Activated CD4-positive, CD25-positive, alpha-beta regulatory T cell treated with anti-CD3 and anti-CD28 coated beads, Interleukin-2, amount 50 U/mL, for 16 hours (primary cell): ENCODE results near the gene TRAPPC10.
"Not testable (repeated sequence)": the region's sequence is repeated elsewhere in the genome, so short reads cannot be mapped to it uniquely, and the experiment has no call there.

ENCODE experiments used
- DNase-seq: peaks from one replicate; pipeline ENCODE4 v3.0.0-alpha.2; 2020; ENCODE audit warnings: low read depth, low spot score

TRAPPC10 gene

GRCh38 chr21:44089001-44089911, 77.1 kb downstream of the TRAPPC10 start:
- DNase-seq, result peak; percentile 13

- DNase-seq, result no peak
Observed at GRCh38 chr21:44090325-44090724, 78.2 kb downstream of the TRAPPC10 start.

- DNase-seq, result no peak
Observed at GRCh38 chr21:44092211-44092610, 80.1 kb downstream of the TRAPPC10 start.

- DNase-seq, result no peak
Observed at GRCh38 chr21:44093761-44094160, 81.7 kb downstream of the TRAPPC10 start.

- DNase-seq, result no peak
Observed at GRCh38 chr21:44094832-44095231, 82.7 kb downstream of the TRAPPC10 start.

- not testable (repeated sequence) for DNase-seq
Observed at GRCh38 chr21:44098507-44098906, 86.4 kb downstream of the TRAPPC10 start.

DNA sequence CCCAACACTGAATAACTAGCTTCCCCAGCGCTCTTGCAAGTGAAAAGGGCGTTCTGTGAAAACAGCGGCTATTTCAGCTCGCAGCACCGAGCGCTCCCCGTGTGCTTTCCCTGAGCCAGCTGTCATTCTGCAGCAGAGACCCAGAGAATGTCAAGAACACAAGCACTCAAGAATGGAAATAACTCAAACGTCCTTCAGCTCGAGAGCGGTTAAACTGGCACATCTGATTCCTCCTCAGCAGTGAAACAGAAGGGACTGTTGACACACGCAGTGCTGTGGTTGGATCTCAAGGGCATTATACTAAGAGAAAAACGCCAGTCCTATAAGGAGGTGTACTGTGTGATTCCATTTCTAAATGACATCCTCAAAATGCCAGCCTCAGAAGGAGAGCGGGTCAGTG, 86.9 kb downstream of the TRAPPC10 start:
- not testable (repeated sequence) for DNase-seq

DNA sequence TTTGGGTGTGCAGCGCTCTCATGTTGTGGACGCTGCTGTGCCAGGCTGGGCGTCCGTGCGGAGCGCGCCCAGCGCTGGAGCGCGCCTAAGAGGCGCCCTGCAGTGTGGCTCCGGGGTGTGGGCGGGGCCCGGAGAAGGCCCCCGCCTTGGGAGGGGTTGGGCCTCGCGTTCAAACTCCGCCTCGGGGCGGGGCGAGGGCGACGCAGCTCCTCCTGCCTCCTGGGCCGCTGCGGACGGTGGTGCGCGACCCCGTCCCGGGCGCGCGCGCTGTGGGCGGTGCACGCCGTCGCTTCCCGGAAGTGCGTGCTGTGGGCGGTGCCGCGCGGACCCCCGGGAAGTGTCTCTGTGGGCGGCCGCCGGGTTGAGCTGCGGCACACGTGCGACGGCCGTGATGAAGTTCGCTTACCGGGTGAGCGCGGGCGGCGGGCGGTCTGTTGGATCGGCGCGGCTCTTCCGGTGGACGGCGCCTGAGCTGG, 95.0 kb downstream of the TRAPPC10 start, which contains the start of gene PWP2:
Gene PWP2, plus strand, starts transcription at position 374 of the 476 bp plus-strand sequence. Its CDS starts 18 bp downstream, at position 392.
- not testable (repeated sequence) for DNase-seq

DNA sequence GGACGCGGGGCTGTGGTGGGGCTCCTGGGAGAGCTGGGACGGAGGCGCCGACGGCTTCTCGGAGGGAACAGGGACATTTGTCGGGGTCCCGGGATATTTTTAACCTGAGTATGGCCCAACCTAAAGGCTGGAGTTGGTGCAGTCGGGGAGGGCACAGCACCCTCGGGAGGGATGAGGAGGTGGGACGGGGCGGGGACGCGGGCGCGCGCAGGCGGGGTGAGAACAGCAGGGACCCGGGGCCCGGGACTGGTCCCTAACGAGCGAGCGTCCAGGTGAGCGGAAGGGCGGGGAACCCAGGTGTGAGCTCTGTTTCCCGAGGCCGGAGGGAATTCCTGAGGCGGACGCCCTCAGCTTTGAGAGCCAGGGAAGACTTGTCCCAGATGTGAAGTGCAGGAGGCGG, 95.5 kb downstream of the TRAPPC10 start:
- not testable (repeated sequence) for DNase-seq

DNA sequence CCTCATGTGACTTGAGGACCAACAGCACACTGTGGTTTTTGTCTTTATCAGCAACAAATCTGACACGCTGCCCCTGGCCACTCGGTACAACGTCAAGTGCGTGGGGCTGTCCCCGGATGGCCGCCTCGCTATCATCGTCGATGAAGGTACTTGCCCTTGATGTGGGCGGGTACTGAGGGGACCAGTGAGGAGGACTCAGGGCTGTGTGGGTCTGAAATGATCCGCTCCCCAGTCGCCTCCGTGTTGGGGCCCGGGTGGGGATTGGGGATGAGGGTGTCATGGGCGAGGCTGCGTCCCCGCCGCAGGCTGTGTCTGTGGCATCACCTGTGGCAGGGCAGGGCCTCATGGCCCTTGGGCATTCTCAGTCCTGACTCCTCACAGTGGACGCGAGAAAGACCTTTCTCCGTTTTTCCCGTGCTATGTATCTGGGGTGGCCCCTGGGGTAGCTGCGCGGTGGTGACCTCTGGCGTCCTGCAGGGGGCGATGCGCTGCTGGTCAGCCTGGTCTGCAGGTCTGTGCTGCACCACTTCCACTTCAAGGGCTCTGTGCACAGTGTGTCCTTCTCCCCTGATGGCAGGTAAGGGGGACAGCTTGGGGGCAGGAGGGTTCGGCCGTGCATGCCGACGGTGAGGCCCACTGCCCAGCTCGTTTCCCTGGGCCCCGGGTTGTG, 101.7 kb downstream of the TRAPPC10 start:
- DNase-seq, result not testable (repeated sequence)

DNA sequence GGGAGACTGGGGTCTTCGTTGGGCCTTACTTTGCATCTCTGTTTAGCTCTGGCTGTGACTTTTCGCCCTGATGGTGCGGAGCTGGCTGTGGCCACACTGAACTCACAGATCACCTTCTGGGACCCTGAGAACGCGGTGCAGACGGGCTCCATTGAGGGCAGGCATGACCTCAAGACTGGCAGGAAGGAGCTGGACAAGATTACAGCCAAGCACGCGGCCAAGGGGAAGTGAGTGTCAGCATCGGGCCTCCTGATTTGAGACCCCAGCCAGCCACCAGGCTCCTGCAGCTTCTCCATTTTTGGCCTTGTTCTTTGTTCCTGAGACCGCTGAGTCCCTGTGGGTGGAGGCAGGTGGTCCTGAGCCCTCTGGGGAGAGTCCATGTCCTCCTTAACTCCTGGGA, 110.0 kb downstream of the TRAPPC10 start:
- not testable (repeated sequence) for DNase-seq

DNA sequence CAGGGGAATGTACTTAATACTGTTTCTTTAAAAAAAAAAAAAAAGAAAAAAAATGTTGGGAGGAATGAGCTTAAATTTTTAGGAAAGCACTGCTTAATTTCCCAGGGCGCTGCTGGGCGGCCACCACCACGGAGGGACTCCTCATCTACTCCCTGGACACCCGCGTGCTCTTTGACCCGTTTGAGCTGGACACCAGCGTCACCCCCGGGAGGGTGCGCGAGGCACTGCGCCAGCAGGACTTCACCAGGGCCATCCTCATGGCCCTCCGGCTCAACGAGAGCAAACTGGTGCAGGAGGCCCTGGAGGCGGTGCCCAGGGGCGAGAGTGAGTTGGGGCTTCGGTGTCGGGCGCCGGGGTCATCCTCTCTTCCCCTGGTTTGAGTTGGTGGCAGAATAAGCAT, 115.7 kb downstream of the TRAPPC10 start:
- not testable (repeated sequence) for DNase-seq

- DNase-seq, result not testable (repeated sequence)
Observed at GRCh38 chr21:44133715-44134057, 121.6 kb downstream of the TRAPPC10 start.

DNA sequence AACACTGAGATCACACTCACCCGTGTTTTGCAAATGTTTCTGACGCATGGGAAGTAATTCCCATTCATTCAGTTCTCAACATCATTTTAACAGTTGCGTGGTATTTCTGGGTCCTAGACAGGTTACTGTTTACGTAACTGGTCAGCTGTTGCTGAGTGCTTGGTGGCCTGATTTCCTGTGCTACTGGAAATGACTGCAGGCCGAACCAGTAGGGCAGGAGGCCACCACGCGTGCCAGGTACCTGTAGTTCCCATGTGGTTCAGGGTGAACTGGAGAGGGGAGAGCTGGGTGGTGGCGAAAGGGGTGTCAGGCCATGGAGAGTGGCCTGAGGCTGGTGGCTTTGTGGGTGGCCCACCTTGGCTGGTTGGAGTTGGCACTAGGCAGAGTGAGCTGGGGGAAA, 122.6 kb downstream of the TRAPPC10 start:
- not testable (repeated sequence) for DNase-seq

- not testable (repeated sequence) for DNase-seq
Observed at GRCh38 chr21:44138039-44138438, 125.9 kb downstream of the TRAPPC10 start.

DNA sequence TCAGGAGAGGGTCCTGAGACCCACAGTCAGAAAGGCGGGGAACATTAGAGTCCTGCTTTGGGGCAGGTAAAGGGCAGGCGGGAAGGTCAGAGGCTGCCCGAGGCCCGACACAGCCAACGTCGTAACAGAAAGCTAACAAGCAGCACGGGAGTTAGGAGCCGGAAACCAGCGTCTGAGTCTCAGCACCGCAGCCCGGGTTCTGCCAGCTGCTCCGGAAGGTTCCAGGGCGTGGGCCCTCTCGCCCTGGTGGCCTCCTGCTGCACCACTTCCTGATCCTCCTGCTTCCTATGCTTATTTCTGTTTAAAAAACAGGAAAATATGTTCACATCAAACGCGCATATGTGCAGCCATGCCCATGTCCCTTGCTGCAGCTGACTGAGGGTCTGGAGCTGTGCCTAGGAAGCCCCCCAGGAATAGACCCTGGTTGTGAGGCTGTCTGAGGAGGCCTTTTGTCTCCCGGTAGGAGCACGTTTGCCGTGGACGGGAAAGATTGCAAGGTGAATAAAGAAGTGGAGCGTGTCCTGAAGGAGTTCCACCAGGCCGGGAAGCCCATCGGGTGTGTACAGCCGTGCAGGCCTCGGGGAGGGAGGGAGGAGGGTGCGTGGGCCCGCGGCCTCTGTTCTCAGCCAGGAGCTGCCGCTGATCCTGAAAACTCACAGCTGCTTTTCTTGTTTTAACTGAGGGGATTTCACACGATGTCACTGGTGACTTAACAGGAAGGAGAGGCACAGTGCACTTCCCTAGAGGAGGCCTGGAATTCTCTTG, 127.9 kb downstream of the TRAPPC10 start:
- DNase-seq, result not testable (repeated sequence)

DNA sequence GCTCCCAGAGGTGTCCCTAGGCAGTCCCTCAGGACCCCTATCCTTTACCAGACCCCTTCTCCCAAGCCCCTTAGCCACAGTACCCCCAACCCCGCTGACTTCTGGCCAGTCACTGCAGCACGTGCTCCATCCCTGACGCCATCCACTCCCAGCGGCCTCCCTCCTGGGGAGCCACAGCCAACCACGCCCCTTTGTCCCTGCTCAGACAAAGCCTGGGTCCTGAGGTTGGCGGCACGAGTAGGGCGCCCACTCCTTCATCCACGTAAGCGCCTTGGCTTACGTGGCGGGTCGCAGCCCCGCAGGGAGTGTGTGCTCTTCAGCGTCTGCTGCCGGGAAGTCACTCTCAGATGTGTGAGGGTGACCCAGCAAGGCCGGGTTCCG, 128.4 kb downstream of the TRAPPC10 start:
- DNase-seq, result not testable (repeated sequence)

GRCh38 chr21:44142470-44142869, 130.4 kb downstream of the TRAPPC10 start:
- not testable (repeated sequence) for DNase-seq

DNA sequence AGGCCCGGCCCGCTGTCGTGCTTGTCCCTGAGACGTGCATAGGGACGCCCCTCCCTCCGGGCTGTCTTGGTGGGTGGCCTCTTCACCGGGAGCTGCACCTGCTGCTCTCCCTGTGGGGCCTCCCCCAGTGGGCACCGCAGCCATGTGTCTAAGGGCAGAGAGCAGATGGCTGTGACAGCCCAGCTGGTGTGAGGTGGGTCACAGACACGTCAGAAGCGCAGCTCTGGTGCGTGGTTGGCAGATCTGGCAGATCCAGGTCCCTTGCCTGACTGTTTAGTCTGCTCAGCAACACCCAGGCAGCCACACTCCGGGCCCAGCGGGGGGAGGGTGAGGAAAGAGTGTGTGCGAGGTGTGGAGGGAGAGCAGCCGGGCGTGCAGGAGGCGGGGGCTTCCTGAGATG, 131.3 kb downstream of the TRAPPC10 start:
- DNase-seq, result not testable (repeated sequence)

DNA sequence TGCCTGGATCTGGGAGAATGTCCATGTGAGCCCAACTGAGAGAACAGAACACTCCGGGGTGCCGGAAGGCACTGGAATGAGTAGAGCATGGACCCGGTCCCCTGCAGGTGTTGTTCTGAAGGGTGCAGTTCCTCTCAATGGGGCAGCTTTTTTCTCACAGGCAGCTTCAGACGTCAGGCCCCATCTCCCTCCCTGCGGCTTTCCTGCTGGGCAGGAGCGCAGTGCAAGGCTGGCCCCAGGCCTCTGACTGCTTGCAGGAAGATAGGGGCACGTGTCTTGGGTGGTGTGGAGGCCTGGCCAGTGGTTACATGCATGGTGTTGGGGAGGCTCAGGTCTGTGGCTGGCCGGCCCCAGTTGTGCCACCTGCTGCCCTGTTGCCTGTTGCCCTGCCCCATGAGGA, 131.9 kb downstream of the TRAPPC10 start:
- DNase-seq, result not testable (repeated sequence)

GRCh38 chr21:44144784-44145602, 132.9 kb downstream of the TRAPPC10 start:
- DNase-seq, result not testable (repeated sequence)
